Activated B cell treated with CpG ODN at 0.5 μM for 24 hours (primary cell): Measurements from ENCODE around the gene MIX23. TPM values are rescaled to one million over a fixed set of nuclear protein-coding genes. Genes with fewer than 3 reads are reported as not detected.

Experiments
- ATAC-seq: fragments of 200-7000 bp; cut with Tn5 transposase; one replicate; pipeline ENCODE4 v1.10.0; 2021; ENCODE audit warnings: low read depth, mild to moderate bottlenecking, moderate library complexity
- CTCF ChIA-PET: fragments of 350-600 bp; sonication (Branson Sonifier 250); formaldehyde crosslinking; loops from one replicate; lab custom pipeline; 2021; ENCODE audit warnings: antibody characterized with exemption; lab: Charles Lee
- POLR2A ChIA-PET: fragments of 350-600 bp; sonication (Branson Sonifier 250); formaldehyde crosslinking; loops from one replicate; lab custom pipeline; 2021; ENCODE audit warnings: antibody characterized with exemption; lab: Charles Lee
- DNase-seq: peaks from one replicate; pipeline ENCODE4 v3.0.0; 2022
- H3K27ac Mint-ChIP-seq: one replicate; pipeline ENCODE4 v1.8.0; 2020; ENCODE audit warnings: mixed read lengths
- H3K27me3 Mint-ChIP-seq: one replicate; pipeline ENCODE4 v1.8.0; 2021; ENCODE audit warnings: mixed read lengths
- H3K36me3 Mint-ChIP-seq: one replicate; pipeline ENCODE4 v1.8.0; 2021; ENCODE audit warnings: low read depth, mixed read lengths
- H3K4me1 Mint-ChIP-seq: one replicate; pipeline ENCODE4 v1.8.0; 2021; ENCODE audit warnings: mixed read lengths
- H3K4me3 Mint-ChIP-seq: one replicate; pipeline ENCODE4 v1.8.0; 2020; ENCODE audit warnings: mild to moderate bottlenecking, mixed read lengths
- H3K9me3 Mint-ChIP-seq: one replicate; pipeline ENCODE4 v1.8.0; 2020; ENCODE audit warnings: mixed read lengths
- intact Hi-C: fragments of 100-400 bp; cut with micrococcal nuclease; formaldehyde crosslinking; loops from one replicate; pipeline ENCODE4 v1.15.1; 2024
- total RNA-seq: library from RNA; stranded (reverse); gene quantifications from 2 replicates; pipeline ENCODE4 v1.2.3, GENCODE V29; 2022
- TF ChIP-seq, protein P1 (sequence below): fragments of 200-600 bp; IDR thresholded peaks from one replicate; pipeline ENCODE4 v1.8.0; 2022; ENCODE audit warnings: antibody characterized with exemption, mild to moderate bottlenecking

The MIX23 gene
- total RNA-seq, 1 donor from 2014 or later: 49.1 TPM

DNA sequence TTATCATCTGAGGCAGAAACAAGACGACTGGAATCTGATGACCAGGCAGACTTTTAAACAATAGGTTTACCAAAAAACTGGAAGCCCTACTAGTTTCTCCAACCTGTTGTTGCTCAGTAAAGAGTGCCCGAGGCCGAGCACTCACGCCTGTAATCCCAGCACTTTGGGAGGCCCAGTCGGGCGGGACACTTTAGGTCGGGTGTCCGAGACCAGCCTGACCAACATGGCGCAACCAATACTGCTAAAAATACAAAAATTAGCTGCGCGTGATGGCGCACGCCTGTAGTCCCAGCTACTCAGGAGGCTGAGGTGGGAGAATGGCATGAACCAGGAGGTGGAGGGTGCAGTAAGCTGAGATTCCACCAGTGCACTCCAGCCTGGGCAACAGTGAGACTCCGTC, 33.9 kb upstream of the MIX23 start:
- ChIA-PET CTCF (interaction anchor here (1.9 kb wide), 1 partner anchor 33 kb away, joined by 11 read pairs; the partner anchor contains the start of gene FAM162A), POLR2A (interaction anchor here (0.7 to 3.8 kb wide), 11 partner anchors 20 to 868 kb away, joined by 4 to 55 read pairs (median 5); partner anchors contain the start of genes DTX3L, FAM162A, HSPBAP1 and KPNA1)
- no peaks in the 10 kb centered on the region for H3K27me3 Mint-ChIP-seq
- H3K4me1 Mint-ChIP-seq: peaks cover 46% of the 10 kb centered on the region
- ATAC-seq (no peak), DNase-seq (no peak)
- intact Hi-C loops: loop anchor here (1.0 to 10.0 kb wide), 12 partner anchors 34 to 1674 kb away; partner anchors contain the start of genes EAF2, GOLGB1, GTF2E1 and HACD2
- TF ChIP-seq, protein P1, sequence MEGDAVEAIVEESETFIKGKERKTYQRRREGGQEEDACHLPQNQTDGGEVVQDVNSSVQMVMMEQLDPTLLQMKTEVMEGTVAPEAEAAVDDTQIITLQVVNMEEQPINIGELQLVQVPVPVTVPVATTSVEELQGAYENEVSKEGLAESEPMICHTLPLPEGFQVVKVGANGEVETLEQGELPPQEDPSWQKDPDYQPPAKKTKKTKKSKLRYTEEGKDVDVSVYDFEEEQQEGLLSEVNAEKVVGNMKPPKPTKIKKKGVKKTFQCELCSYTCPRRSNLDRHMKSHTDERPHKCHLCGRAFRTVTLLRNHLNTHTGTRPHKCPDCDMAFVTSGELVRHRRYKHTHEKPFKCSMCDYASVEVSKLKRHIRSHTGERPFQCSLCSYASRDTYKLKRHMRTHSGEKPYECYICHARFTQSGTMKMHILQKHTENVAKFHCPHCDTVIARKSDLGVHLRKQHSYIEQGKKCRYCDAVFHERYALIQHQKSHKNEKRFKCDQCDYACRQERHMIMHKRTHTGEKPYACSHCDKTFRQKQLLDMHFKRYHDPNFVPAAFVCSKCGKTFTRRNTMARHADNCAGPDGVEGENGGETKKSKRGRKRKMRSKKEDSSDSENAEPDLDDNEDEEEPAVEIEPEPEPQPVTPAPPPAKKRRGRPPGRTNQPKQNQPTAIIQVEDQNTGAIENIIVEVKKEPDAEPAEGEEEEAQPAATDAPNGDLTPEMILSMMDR: no peak
- H3K27ac Mint-ChIP-seq: peak overlapping the region; percentile 100
- no peaks in the 10 kb centered on the region for H3K9me3 Mint-ChIP-seq
- peak overlapping the region; percentile 98 for H3K4me3 Mint-ChIP-seq
- H3K36me3 Mint-ChIP-seq: peaks cover 44% of the 10 kb centered on the region

DNA sequence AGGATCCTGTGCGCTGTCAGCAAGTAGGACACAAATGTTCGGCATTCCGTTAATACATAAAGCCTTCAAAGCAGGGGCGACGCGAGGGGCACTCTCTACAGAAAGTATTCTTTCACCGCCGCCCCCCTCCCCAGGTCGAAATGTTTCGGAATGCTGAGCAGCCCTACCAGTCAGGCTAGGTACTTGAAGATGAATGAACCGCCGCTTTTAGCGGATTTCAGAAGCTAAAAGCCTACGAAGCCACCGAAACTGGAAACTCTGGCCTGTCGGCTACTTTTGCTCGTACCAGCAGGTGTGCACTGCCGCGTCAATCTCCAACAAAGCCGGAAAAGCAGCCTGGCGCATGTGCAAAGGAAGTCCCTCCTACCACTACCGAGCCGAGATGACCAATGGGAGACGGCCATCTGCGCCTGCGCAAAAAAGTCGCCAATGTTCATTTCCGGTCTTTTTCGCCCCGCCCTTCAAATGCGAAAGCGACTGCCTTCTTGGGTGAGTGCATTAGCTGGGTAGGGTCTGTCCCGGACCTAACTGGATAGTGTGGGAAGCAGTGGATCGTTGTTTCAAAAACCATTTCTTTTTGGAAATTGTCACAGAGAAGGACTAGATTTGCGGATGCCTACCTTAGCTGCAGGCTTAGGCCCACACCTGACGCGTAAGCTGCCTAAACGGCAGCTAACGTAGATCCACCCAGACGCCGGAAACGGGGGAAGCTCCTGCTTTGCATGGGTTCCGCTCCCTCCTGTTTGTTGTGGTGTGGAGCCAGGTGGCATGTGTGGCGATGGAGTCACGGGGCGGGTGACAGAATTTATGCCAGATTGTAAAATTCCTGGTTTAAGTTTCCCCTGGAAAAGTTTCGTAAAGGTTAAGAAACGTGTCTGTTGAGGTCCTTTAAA, 33.0 kb upstream of the MIX23 start, which contains the start of gene WDR5B:
Gene WDR5B (minus strand): TSS at position 301 of the 893 bp plus-strand sequence. CDS start 534 bp downstream, outside the sequence.
- Mint-ChIP-seq H3K27ac (peak within 1 kb of the TSS; percentile 100), H3K4me3 (peak within 1 kb of the TSS; percentile 98), H3K36me3 (peaks cover 41% of the 10 kb centered on the region), H3K4me1 (peaks cover 46% of the 10 kb centered on the region), H3K9me3 (no peaks in the 10 kb centered on the region), H3K27me3 (no peaks in the 10 kb centered on the region)
- CTCF ChIA-PET: interaction anchor here (1.5 to 1.9 kb wide), 4 partner anchors 24 to 263 kb away, joined by 5 to 11 read pairs (median 6); partner anchors contain the start of gene FAM162A
- POLR2A ChIA-PET: interaction anchor here (0.6 to 3.8 kb wide), 23 partner anchors 8 to 1160 kb away, joined by 3 to 55 read pairs (median 4); partner anchors contain the start of genes DTX3L, EAF2, FAM162A and HCLS1
- TF ChIP-seq, protein P1: no peak
- intact Hi-C loops: loop anchor here (1.0 to 10.0 kb wide), 13 partner anchors 23 to 1673 kb away; partner anchors contain the start of genes EAF2, GOLGB1, GTF2E1 and HACD2
- DNase-seq (peak; percentile 95), ATAC-seq (peak; percentile 89)

DNA sequence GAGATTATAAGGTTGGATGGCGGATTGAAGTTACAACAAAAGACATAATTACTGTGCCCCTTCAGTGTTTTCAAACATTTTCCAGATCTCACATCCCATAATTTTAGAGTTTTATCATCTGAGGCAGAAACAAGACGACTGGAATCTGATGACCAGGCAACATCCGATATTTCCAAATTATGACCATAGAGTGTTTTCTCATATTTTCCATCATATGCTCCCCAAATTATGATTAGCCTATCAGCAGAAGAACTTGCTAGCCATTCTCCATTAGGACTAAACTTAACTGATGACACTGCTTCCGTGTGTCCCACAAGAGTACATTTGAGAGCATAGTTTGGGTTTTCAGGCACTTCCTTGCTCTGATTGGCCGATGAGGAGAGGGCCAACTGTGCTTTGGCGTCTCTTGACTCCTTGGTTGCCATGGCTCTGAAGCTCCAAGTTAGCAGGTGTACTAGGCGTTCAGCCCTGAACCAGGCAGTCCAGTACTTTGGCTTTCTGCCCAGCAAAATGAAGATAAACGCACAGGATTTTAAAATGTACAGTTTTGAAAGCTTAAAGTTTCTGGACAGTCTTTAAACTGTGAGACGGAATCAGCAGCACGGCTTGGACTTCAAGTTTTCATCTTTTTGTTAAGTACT, 32.2 kb upstream of the MIX23 start:
- intact Hi-C loops: loop anchor here (2.0 to 10.0 kb wide), 6 partner anchors 22 to 1170 kb away; partner anchors contain the start of genes GOLGB1, HACD2, PARP14 and PARP15
- Mint-ChIP-seq H3K4me1 (peaks cover 50% of the 10 kb centered on the region), H3K27ac (peak overlapping the region; percentile 100), H3K36me3 (peaks cover 45% of the 10 kb centered on the region), H3K27me3 (no peaks in the 10 kb centered on the region), H3K4me3 (peak overlapping the region; percentile 98), H3K9me3 (no peaks in the 10 kb centered on the region)
- CTCF ChIA-PET: interaction anchor here (1.5 to 1.9 kb wide), 4 partner anchors 23 to 264 kb away, joined by 5 to 11 read pairs (median 6); partner anchors contain the start of gene FAM162A
- ATAC-seq (peak; percentile 38), DNase-seq (peak; percentile 20)
- POLR2A ChIA-PET: interaction anchor here (0.5 to 3.8 kb wide), 14 partner anchors 7 to 1161 kb away, joined by 3 to 55 read pairs (median 4); partner anchors contain the start of genes EAF2, FAM162A, HCLS1 and HSPBAP1
- TF ChIP-seq, protein P1: no peak

DNA sequence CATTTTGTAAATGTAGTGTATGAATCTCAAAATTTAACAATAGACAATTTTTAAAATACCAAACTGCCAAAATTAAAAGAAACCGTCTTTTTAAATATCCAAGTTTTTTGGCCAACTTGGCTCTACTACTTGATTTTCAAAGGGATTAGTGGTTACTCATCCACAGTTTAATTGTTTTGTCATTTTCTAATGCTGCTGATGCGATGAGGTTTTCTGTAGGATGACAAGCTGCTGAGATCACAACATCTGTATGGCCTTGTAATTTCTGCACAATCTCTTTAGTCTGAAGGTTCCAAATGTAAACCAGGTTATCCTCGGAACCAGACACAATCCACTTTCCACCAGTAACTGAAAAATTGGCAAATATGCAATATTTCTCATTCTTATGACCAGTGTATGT, 31.4 kb upstream of the MIX23 start:
- ChIA-PET POLR2A (interaction anchor here (3.8 kb wide), 1 partner anchor 31 kb away, joined by 55 read pairs; the partner anchor contains the start of genes FAM162A and MIX23), CTCF (interaction anchor here (1.5 kb wide), 1 partner anchor 22 kb away, joined by 8 read pairs; no protein-coding TSS in a partner anchor)
- Mint-ChIP-seq H3K4me3 (peak overlapping the region; percentile 98), H3K27me3 (no peaks in the 10 kb centered on the region), H3K9me3 (no peaks in the 10 kb centered on the region), H3K36me3 (peaks cover 49% of the 10 kb centered on the region), H3K4me1 (peaks cover 55% of the 10 kb centered on the region), H3K27ac (peak overlapping the region; percentile 100)
- TF ChIP-seq, protein P1: no peak
- DNase-seq: no peak
- ATAC-seq: no peak
- intact Hi-C loops: loop anchor here (2.0 to 10.0 kb wide), 3 partner anchors 22 to 1170 kb away; partner anchors contain the start of genes GOLGB1 and HACD2
